Measurements from ENCODE around the gene NR5A2. TPM values are rescaled to one million over a fixed set of nuclear protein-coding genes. Genes with fewer than 3 reads are reported as not detected.
A peak's percentile ranks its signal among the peaks of the same experiment; 100 is the strongest.

Gene NR5A2
- total RNA-seq, 6 donors from 2014 or later: under 0.01 to 7.8 (median 2.1) TPM

GRCh38 chr1:200176798-200177197, 149.3 kb downstream of the NR5A2 start:
- 63 to 75% methylated on average over 8 of the region's 8 CpGs for WGBS, 2 donors
- TF ChIP-seq POLR2AphosphoS5 (IDR thresholded peaks at IDR 0.05) (no peak), CTCF (IDR thresholded peaks at IDR 0.05) (no peak), EP300 (IDR thresholded peaks at IDR 0.05) (no peak), POLR2A (IDR thresholded peaks at IDR 0.05) (no peak)
- no peak for ATAC-seq (ENCODE audit: low FRiP score in 2 of 2)

GRCh38 chr1:200178340-200178739, 150.8 kb downstream of the NR5A2 start:
- H3K27me3 ChIP-seq: no peaks in the 10 kb centered on the region
- no peaks in the 10 kb centered on the region for H3K9me3 ChIP-seq
- ATAC-seq (ENCODE audit: low FRiP score in 2 of 2) (no peak), DNase-seq (no peak)
- no peak overlapping the region for H3K4me3 ChIP-seq
- 64 to 69% methylated on average over 2 of the region's 2 CpGs for WGBS, 2 donors
- no peaks in the 10 kb centered on the region for H3K36me3 ChIP-seq
- TF ChIP-seq POLR2A (IDR thresholded peaks at IDR 0.05) (no peak), CTCF (IDR thresholded peaks at IDR 0.05) (no peak), EP300 (IDR thresholded peaks at IDR 0.05) (no peak), POLR2AphosphoS5 (IDR thresholded peaks at IDR 0.05) (no peak)
- no peak overlapping the region for H3K27ac ChIP-seq
- H3K4me1 ChIP-seq: peaks cover 0 to 3% (median 0%) of the 10 kb centered on the region in 4 donors

More at GRCh38 chr1:200176798-200177197, 149.3 kb downstream of the NR5A2 start:
- no peak overlapping the region for H3K27ac ChIP-seq
- DNase-seq: no peak
- no peaks in the 10 kb centered on the region for H3K36me3 ChIP-seq
- peaks cover 0 to 3% (median 0%) of the 10 kb centered on the region in 4 donors for H3K4me1 ChIP-seq
- no peak overlapping the region for H3K4me3 ChIP-seq
- H3K9me3 ChIP-seq: no peaks in the 10 kb centered on the region
- H3K27me3 ChIP-seq: no peaks in the 10 kb centered on the region

- Histone ChIP-seq H3K4me1 (peaks cover 0 to 9% (median 5%) of the 10 kb centered on the region in 4 donors), H3K9me3 (no peaks in the 10 kb centered on the region), H3K36me3 (no peaks in the 10 kb centered on the region), H3K27me3 (no peaks in the 10 kb centered on the region), H3K4me3 (no peak overlapping the region), H3K27ac (no peak overlapping the region)
- no peak for DNase-seq
- TF ChIP-seq POLR2A (IDR thresholded peaks at IDR 0.05) (no peak), POLR2AphosphoS5 (IDR thresholded peaks at IDR 0.05) (no peak)
- WGBS, 2 donors: 85% methylated on average over 8 of the region's 8 CpGs
- ATAC-seq (ENCODE audit: low FRiP score in 2 of 2): no peak
Observed at GRCh38 chr1:200179126-200179780, 151.7 kb downstream of the NR5A2 start.

GRCh38 chr1:200179781-200180160, 152.3 kb downstream of the NR5A2 start:
- Histone ChIP-seq H3K27me3 (no peaks in the 10 kb centered on the region), H3K36me3 (no peaks in the 10 kb centered on the region), H3K4me3 (no peak overlapping the region), H3K27ac (no peak overlapping the region), H3K9me3 (no peaks in the 10 kb centered on the region), H3K4me1 (peaks cover 4 to 12% (median 5%) of the 10 kb centered on the region in 4 donors)
- TF ChIP-seq EP300 (IDR thresholded peaks at IDR 0.05): no peak
- no peak for TF ChIP-seq POLR2A (IDR thresholded peaks at IDR 0.05)
- TF ChIP-seq CTCF (IDR thresholded peaks at IDR 0.05): no peak
- TF ChIP-seq POLR2AphosphoS5 (IDR thresholded peaks at IDR 0.05): no peak
- WGBS, 2 donors: 83 to 84% methylated on average over 4 of the region's 4 CpGs
- peak in 1 of 2 donors; percentile 24 for ATAC-seq (ENCODE audit: low FRiP score in 2 of 2)
- DNase-seq: no peak

GRCh38 chr1:200180821-200181220, 153.3 kb downstream of the NR5A2 start:
- ATAC-seq (ENCODE audit: low FRiP score in 2 of 2) (peak in 1 of 2 donors; percentile 8), DNase-seq (peak in 1 of 2 donors; percentile 41)
- H3K27ac ChIP-seq: no peak overlapping the region
- peaks cover 4 to 13% (median 8%) of the 10 kb centered on the region in 4 donors for H3K4me1 ChIP-seq
- H3K36me3 ChIP-seq: no peaks in the 10 kb centered on the region
- WGBS, 2 donors: 71 to 77% methylated on average over 4 of the region's 4 CpGs
- no peaks in the 10 kb centered on the region for H3K9me3 ChIP-seq
- TF ChIP-seq EP300 (IDR thresholded peaks at IDR 0.05): no peak
- no peak for TF ChIP-seq POLR2AphosphoS5 (IDR thresholded peaks at IDR 0.05)
- no peak for TF ChIP-seq POLR2A (IDR thresholded peaks at IDR 0.05)
- no peak for TF ChIP-seq CTCF (IDR thresholded peaks at IDR 0.05)
- no peak overlapping the region for H3K4me3 ChIP-seq
- H3K27me3 ChIP-seq: no peaks in the 10 kb centered on the region
